DND-41 (cell line): ENCODE results near the gene FANCE.

ENCODE experiments used
- EZH2 ChIP-seq: IDR thresholded peaks from 3 replicates; pipeline ENCODE4 v1.6.1; 2012; ENCODE audit warnings: borderline replicate concordance, low read depth, mild to moderate bottlenecking, moderate library complexity, low read length, inconsistent platforms; ENCODE audit not compliant: severe bottlenecking
- TF ChIP-seq, protein P1 (sequence below): IDR thresholded peaks from 2 replicates; pipeline ENCODE4 v1.5.1; 2012; ENCODE audit warnings: borderline replicate concordance, low read length, moderate library complexity, mild to moderate bottlenecking; ENCODE audit not compliant: poor library complexity, severe bottlenecking; ENCODE audit errors: extremely low read depth

DNA sequence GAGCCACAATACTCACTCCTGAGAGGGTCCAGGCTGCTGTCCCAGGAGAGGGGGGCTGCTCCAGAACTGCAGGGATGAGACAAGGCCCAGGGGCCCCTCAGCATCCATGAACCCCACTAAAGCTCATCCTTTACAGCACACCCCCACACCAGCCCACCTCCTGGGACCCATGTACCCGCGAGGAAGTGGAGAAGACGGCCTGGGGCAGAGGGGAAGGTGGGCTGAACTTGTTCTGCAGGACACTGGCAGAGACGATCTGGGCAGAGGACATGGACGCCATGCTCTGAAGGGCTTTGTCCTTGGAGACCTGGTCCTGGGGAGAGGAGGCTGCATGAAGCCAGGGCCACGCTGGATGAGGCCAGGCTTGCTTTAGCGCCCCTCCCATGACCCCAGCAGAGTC lies 26.1 kb downstream of the FANCE start:
- TF ChIP-seq, protein P1, sequence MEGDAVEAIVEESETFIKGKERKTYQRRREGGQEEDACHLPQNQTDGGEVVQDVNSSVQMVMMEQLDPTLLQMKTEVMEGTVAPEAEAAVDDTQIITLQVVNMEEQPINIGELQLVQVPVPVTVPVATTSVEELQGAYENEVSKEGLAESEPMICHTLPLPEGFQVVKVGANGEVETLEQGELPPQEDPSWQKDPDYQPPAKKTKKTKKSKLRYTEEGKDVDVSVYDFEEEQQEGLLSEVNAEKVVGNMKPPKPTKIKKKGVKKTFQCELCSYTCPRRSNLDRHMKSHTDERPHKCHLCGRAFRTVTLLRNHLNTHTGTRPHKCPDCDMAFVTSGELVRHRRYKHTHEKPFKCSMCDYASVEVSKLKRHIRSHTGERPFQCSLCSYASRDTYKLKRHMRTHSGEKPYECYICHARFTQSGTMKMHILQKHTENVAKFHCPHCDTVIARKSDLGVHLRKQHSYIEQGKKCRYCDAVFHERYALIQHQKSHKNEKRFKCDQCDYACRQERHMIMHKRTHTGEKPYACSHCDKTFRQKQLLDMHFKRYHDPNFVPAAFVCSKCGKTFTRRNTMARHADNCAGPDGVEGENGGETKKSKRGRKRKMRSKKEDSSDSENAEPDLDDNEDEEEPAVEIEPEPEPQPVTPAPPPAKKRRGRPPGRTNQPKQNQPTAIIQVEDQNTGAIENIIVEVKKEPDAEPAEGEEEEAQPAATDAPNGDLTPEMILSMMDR: no peak
- TF ChIP-seq EZH2: no peak
